PC-3 (cell line): Measurements from ENCODE around the gene CYTH1.

Source experiments
- CTCF ChIP-seq: fragments of 300-600 bp; sonication (generic); conservative IDR thresholded peaks from 2 replicates; pipeline ENCODE4 v1.5.1; 2017; ENCODE audit warnings: antibody characterized with exemption, low read depth, mild to moderate bottlenecking, low read length
- EZH2 ChIP-seq: fragments of 300-600 bp; sonication (generic); IDR thresholded peaks from one replicate; pipeline ENCODE4 v1.6.1; 2017; ENCODE audit warnings: antibody characterized with exemption, mild to moderate bottlenecking, low read length; ENCODE audit not compliant: unreplicated experiment
- EZH2phosphoT487 ChIP-seq: fragments of 300-600 bp; sonication (generic); IDR thresholded peaks from 2 replicates; pipeline ENCODE4 v1.6.1; 2018; ENCODE audit warnings: mild to moderate bottlenecking, antibody characterized with exemption, low read length, borderline replicate concordance

- TF ChIP-seq CTCF (no peak), EZH2phosphoT487 (no peak), EZH2 (no peak)
Observed at GRCh38 chr17:78659546-78659945, 122.5 kb downstream of the CYTH1 start.
